CD4-positive, alpha-beta memory T cell (primary cell): ENCODE measurements around the gene INSYN2A. TPM values are rescaled to one million over a fixed set of nuclear protein-coding genes. Genes with fewer than 3 reads are reported as not detected.

Source experiments
- CTCF ChIA-PET: fragments of 350-600 bp; sonication (Branson Sonifier 250); formaldehyde crosslinking; loops from one replicate; lab custom pipeline; 2021; ENCODE audit warnings: inconsistent platforms; ENCODE audit not compliant: partially characterized antibody; lab: Charles Lee
- POLR2A ChIA-PET: fragments of 350-600 bp; sonication (Branson Sonifier 250); formaldehyde crosslinking; loops from one replicate; lab custom pipeline; 2021; ENCODE audit not compliant: partially characterized antibody; lab: Charles Lee
- DNase-seq, 5 donors: peaks; one replicate each; pipeline versions ENCODE4 v3.0.0 to v3.0.0-alpha.2; 2020 to 2022; ENCODE audit warnings: mixed read lengths in 1 of 5
- H3K27ac ChIP-seq: one replicate; pipeline ENCODE4 v1.7.0; 2013; ENCODE audit warnings: low read depth, low read length
- H3K27me3 ChIP-seq: 2 replicates; pipeline ENCODE4 v1.7.0; 2013; ENCODE audit warnings: mild to moderate bottlenecking, low read length, moderate library complexity; ENCODE audit not compliant: insufficient read depth
- H3K36me3 ChIP-seq: 2 replicates; pipeline ENCODE4 v1.7.0; 2013; ENCODE audit warnings: mild to moderate bottlenecking, low read length, moderate library complexity; ENCODE audit not compliant: insufficient read depth
- H3K4me1 ChIP-seq: 2 replicates; pipeline ENCODE4 v1.7.0; 2013; ENCODE audit warnings: mild to moderate bottlenecking, low read length, moderate library complexity; ENCODE audit not compliant: insufficient read depth
- H3K4me3 ChIP-seq, 2 donors: one replicate each; pipeline ENCODE4 v1.7.0; 2013; ENCODE audit warnings: low read length in 2 of 2, mild to moderate bottlenecking in 1 of 2
- H3K9me3 ChIP-seq, 2 donors: one replicate each; pipeline ENCODE4 v1.7.0; 2013; ENCODE audit warnings: low read length in 2 of 2, control low read depth in 1 of 2; ENCODE audit not compliant: control insufficient read depth in 1 of 2
- H3K27ac Mint-ChIP-seq, 7 donors: one replicate each; pipeline ENCODE4 v1.8.0; 2020 to 2021; ENCODE audit warnings: mixed read lengths in 7 of 7, mild to moderate bottlenecking in 6 of 7, inconsistent platforms in 3 of 7, moderate library complexity in 3 of 7
- H3K27me3 Mint-ChIP-seq, 2 donors: one replicate each; pipeline ENCODE4 v1.8.0; 2020 to 2021; ENCODE audit warnings: mixed read lengths in 2 of 2
- H3K36me3 Mint-ChIP-seq, 2 donors: one replicate each; pipeline ENCODE4 v1.8.0; 2020 to 2021; ENCODE audit warnings: mixed read lengths in 2 of 2, inconsistent platforms in 1 of 2, mild to moderate bottlenecking in 1 of 2
- H3K4me1 Mint-ChIP-seq, 4 donors: one replicate each; pipeline ENCODE4 v1.8.0; 2020 to 2021; ENCODE audit warnings: mixed read lengths in 4 of 4, mild to moderate bottlenecking in 1 of 4
- H3K4me3 Mint-ChIP-seq, 8 donors: one replicate each; pipeline ENCODE4 v1.8.0; 2020 to 2021; ENCODE audit warnings: mixed read lengths in 8 of 8, mild to moderate bottlenecking in 7 of 8, moderate library complexity in 6 of 8, inconsistent platforms in 3 of 8
- H3K9me3 Mint-ChIP-seq, 8 donors: one replicate each; pipeline ENCODE4 v1.8.0; 2020 to 2021; ENCODE audit warnings: mixed read lengths in 8 of 8, mild to moderate bottlenecking in 5 of 8, inconsistent platforms in 3 of 8, moderate library complexity in 1 of 8
- intact Hi-C: fragments of 100-400 bp; cut with micrococcal nuclease; formaldehyde crosslinking; loops from one replicate; pipeline ENCODE4 v1.15.1; 2023
- polyA plus RNA-seq, 2 donors: library from polyadenylated mRNA; unstranded; fragments of 300-500 nt; fragmentation: Illumina TruSeq; gene quantifications; one replicate each; pipeline ENCODE4 v1.2.3, GENCODE V29; 2021
- total RNA-seq, 2 experiments: library from RNA; stranded (reverse); gene quantifications; one replicate each; pipeline ENCODE4 v1.2.3, GENCODE V29; 2021

INSYN2A gene
- total and polyA plus RNA-seq, 4 experiments from 2014 or later, result not detected

DNA sequence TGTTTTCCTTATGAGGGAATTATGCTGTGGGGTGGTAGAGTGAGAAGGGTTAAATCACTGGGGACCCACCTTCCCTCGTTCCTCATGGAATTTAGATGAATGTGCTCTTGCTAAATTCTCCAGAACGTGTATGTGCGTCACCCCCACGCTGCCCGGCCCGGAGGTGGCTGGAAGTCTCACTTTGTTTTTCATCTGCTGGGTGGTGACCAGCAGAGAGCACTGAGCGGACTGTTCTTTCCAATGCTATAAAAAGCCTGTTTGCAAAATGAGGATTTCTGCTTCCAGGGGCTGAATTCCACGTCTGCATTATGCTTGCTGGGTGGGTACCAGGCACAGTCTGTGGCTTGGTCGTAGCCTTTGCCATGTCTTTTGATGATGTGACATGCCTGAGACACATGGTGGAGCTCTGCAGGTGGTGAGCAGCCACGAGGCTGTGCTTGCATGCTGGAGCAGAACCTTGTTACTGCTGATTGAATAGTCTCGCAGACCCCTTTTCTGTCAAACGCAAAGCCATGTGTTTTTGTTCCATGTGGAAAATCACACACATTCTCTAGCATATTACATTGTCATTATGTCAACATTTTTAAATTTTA is 31.9 kb upstream of the INSYN2A start:
- peaks cover 0 to 2% of the 10 kb centered on the region in 2 donors for H3K27me3 Mint-ChIP-seq
- Histone ChIP-seq H3K27ac (no peak overlapping the region), H3K36me3 (no peaks in the 10 kb centered on the region), H3K4me3 (no peak overlapping the region), H3K27me3 (no peaks in the 10 kb centered on the region), H3K9me3 (no peaks in the 10 kb centered on the region), H3K4me1 (no peaks in the 10 kb centered on the region)
- ChIA-PET POLR2A (no interaction called here), CTCF (no interaction called here)
- H3K27ac Mint-ChIP-seq, result no peak overlapping the region
- no peaks in the 10 kb centered on the region for H3K36me3 Mint-ChIP-seq
- H3K4me1 Mint-ChIP-seq, result no peaks in the 10 kb centered on the region
- intact Hi-C loops, result no loop called here
- H3K4me3 Mint-ChIP-seq, result no peak overlapping the region
- DNase-seq, result no peak
- no peaks in the 10 kb centered on the region for H3K9me3 Mint-ChIP-seq

GRCh38 chr10:127227663-127228062 is 31.3 kb upstream of the INSYN2A start:
- Histone ChIP-seq H3K4me1 (no peaks in the 10 kb centered on the region), H3K9me3 (no peaks in the 10 kb centered on the region), H3K36me3 (no peaks in the 10 kb centered on the region), H3K27me3 (no peaks in the 10 kb centered on the region), H3K4me3 (no peak overlapping the region), H3K27ac (no peak overlapping the region)
- DNase-seq, result no peak
- POLR2A ChIA-PET, result no interaction called here
- CTCF ChIA-PET, result no interaction called here
- Mint-ChIP-seq H3K9me3 (no peaks in the 10 kb centered on the region), H3K4me3 (no peak overlapping the region), H3K27ac (no peak overlapping the region), H3K27me3 (peaks cover 0 to 2% of the 10 kb centered on the region in 2 donors), H3K4me1 (no peaks in the 10 kb centered on the region), H3K36me3 (no peaks in the 10 kb centered on the region)
- intact Hi-C loops, result no loop called here

- Histone ChIP-seq H3K9me3 (no peaks in the 10 kb centered on the region), H3K4me1 (no peaks in the 10 kb centered on the region), H3K4me3 (no peak overlapping the region), H3K27ac (no peak overlapping the region), H3K36me3 (no peaks in the 10 kb centered on the region), H3K27me3 (no peaks in the 10 kb centered on the region)
- Mint-ChIP-seq H3K27me3 (peaks cover 0 to 2% of the 10 kb centered on the region in 2 donors), H3K4me1 (no peaks in the 10 kb centered on the region), H3K36me3 (no peaks in the 10 kb centered on the region), H3K9me3 (no peaks in the 10 kb centered on the region), H3K4me3 (no peak overlapping the region), H3K27ac (no peak overlapping the region)
- ChIA-PET POLR2A (no interaction called here), CTCF (no interaction called here)
- no peak for DNase-seq
- intact Hi-C loops, result no loop called here
These were observed 30.6 kb upstream of the INSYN2A start for GRCh38 chr10:127227027-127227426.

- Mint-ChIP-seq H3K27me3 (no peaks in the 10 kb centered on the region), H3K27ac (no peak overlapping the region), H3K9me3 (peaks cover 0 to 7% (median 3%) of the 10 kb centered on the region in 8 donors), H3K36me3 (no peaks in the 10 kb centered on the region), H3K4me1 (no peaks in the 10 kb centered on the region), H3K4me3 (no peak overlapping the region)
- H3K9me3 ChIP-seq, result no peaks in the 10 kb centered on the region
- no peak overlapping the region for H3K27ac ChIP-seq
- intact Hi-C loops, result no loop called here
- H3K27me3 ChIP-seq, result no peaks in the 10 kb centered on the region
- H3K36me3 ChIP-seq, result no peaks in the 10 kb centered on the region
- no peaks in the 10 kb centered on the region for H3K4me1 ChIP-seq
- CTCF ChIA-PET, result interaction anchor here (1.1 kb wide), 1 partner anchor 22 kb away, joined by 3 read pairs; no protein-coding TSS in a partner anchor
- no peak overlapping the region for H3K4me3 ChIP-seq
- DNase-seq, result no peak
- POLR2A ChIA-PET, result no interaction called here
These were observed 24.9 kb upstream of the INSYN2A start for GRCh38 chr10:127221281-127221680.

DNA sequence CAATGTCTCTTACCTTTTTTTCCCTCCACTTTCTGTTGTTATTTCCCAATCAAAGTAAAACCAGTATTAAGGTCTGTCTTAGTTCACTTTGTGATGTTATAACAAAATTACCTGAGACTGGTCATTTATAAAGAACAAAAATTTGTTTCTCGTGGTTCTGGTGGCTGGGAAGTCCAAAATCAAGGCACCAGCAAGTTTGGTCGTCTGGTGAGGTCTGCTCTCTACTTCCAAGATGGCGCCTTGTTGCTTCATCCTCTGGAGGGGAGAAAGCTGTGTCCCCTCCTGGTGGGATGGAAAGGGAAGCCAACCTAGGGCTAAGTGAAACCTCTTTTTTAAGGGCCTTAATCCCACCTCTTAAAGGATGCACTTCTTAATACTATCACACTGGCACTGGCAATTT is 22.3 kb upstream of the INSYN2A start:
- no peaks in the 10 kb centered on the region for H3K4me1 ChIP-seq
- no peak overlapping the region for H3K4me3 Mint-ChIP-seq
- peaks cover 0 to 7% (median 3%) of the 10 kb centered on the region in 8 donors for H3K9me3 Mint-ChIP-seq
- no peak for DNase-seq
- H3K9me3 ChIP-seq, result no peaks in the 10 kb centered on the region
- no peaks in the 10 kb centered on the region for H3K36me3 ChIP-seq
- intact Hi-C loops, result no loop called here
- CTCF ChIA-PET, result no interaction called here
- no peaks in the 10 kb centered on the region for H3K27me3 ChIP-seq
- POLR2A ChIA-PET, result no interaction called here
- H3K36me3 Mint-ChIP-seq, result no peaks in the 10 kb centered on the region
- H3K4me3 ChIP-seq, result no peak overlapping the region
- H3K4me1 Mint-ChIP-seq, result no peaks in the 10 kb centered on the region
- H3K27ac ChIP-seq, result no peak overlapping the region
- no peaks in the 10 kb centered on the region for H3K27me3 Mint-ChIP-seq
- H3K27ac Mint-ChIP-seq, result no peak overlapping the region

- Histone ChIP-seq H3K27ac (no peak overlapping the region), H3K4me1 (no peaks in the 10 kb centered on the region), H3K9me3 (no peaks in the 10 kb centered on the region), H3K36me3 (no peaks in the 10 kb centered on the region), H3K4me3 (no peak overlapping the region), H3K27me3 (no peaks in the 10 kb centered on the region)
- Mint-ChIP-seq H3K9me3 (peaks cover 0 to 7% (median 3%) of the 10 kb centered on the region in 8 donors), H3K27me3 (no peaks in the 10 kb centered on the region), H3K4me1 (no peaks in the 10 kb centered on the region), H3K36me3 (no peaks in the 10 kb centered on the region), H3K27ac (no peak overlapping the region), H3K4me3 (no peak overlapping the region)
- intact Hi-C loops, result no loop called here
- POLR2A ChIA-PET, result no interaction called here
- CTCF ChIA-PET, result no interaction called here
- no peak for DNase-seq
These were observed 20.4 kb upstream of the INSYN2A start for GRCh38 chr10:127216786-127217185.

DNA sequence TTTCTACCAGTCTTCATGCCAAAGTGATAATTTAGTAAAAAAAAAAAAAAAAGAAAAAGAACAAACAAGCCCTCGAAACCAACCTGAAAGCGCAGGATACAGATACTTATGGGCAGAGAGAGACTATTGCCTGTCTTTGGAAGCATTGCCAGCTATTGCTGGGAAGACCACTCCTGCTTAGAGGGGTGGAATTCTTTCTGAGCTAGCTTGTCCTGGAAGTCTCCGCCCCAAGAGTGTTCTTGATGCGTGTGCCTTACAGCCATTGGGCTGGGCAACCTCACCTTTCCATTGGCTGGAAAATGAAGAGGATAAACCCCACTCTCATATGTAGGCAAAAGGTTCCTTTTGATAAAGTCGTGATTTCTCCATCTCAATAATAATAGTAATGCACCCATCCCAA is 19.9 kb upstream of the INSYN2A start:
- Mint-ChIP-seq H3K27me3 (no peaks in the 10 kb centered on the region), H3K27ac (no peak overlapping the region), H3K9me3 (peaks cover 0 to 7% (median 3%) of the 10 kb centered on the region in 8 donors), H3K36me3 (no peaks in the 10 kb centered on the region), H3K4me3 (no peak overlapping the region), H3K4me1 (no peaks in the 10 kb centered on the region)
- Histone ChIP-seq H3K9me3 (no peaks in the 10 kb centered on the region), H3K4me3 (no peak overlapping the region), H3K27me3 (no peaks in the 10 kb centered on the region), H3K4me1 (no peaks in the 10 kb centered on the region), H3K36me3 (no peaks in the 10 kb centered on the region), H3K27ac (no peak overlapping the region)
- DNase-seq, result no peak
- POLR2A ChIA-PET, result no interaction called here
- CTCF ChIA-PET, result no interaction called here
- intact Hi-C loops, result no loop called here

GRCh38 chr10:127215866-127216265 is 19.5 kb upstream of the INSYN2A start:
- no peak for DNase-seq
- Histone ChIP-seq H3K27me3 (no peaks in the 10 kb centered on the region), H3K4me1 (no peaks in the 10 kb centered on the region), H3K9me3 (no peaks in the 10 kb centered on the region), H3K36me3 (no peaks in the 10 kb centered on the region), H3K27ac (no peak overlapping the region), H3K4me3 (no peak overlapping the region)
- CTCF ChIA-PET, result no interaction called here
- H3K27me3 Mint-ChIP-seq, result no peaks in the 10 kb centered on the region
- no peaks in the 10 kb centered on the region for H3K4me1 Mint-ChIP-seq
- intact Hi-C loops, result no loop called here
- POLR2A ChIA-PET, result no interaction called here
- H3K27ac Mint-ChIP-seq, result no peak overlapping the region
- no peaks in the 10 kb centered on the region for H3K36me3 Mint-ChIP-seq
- H3K4me3 Mint-ChIP-seq, result no peak overlapping the region
- H3K9me3 Mint-ChIP-seq, result peaks cover 0 to 7% (median 3%) of the 10 kb centered on the region in 8 donors
